Right atrium auricular region (tissue), 2 donors: ENCODE measurements around the gene SYT1. TPM values are rescaled to one million over a fixed set of nuclear protein-coding genes. Genes with fewer than 3 reads are reported as not detected.

Experiments
- DNase-seq: peaks from one replicate; pipeline ENCODE4 v3.0.0-alpha.2; 2019; ENCODE audit warnings: low spot score
- H3K27ac ChIP-seq, 2 donors: fragments of 200-600 bp; sonication (generic); 1 replicate in 1 of 2; 2 replicates in 1 of 2; pipeline ENCODE4 v1.5.1; 2016 to 2019
- H3K27me3 ChIP-seq, 2 donors: fragments of 200-600 bp; sonication (generic); one replicate each; pipeline versions ENCODE4 v1.5.1 to v1.6.0; 2017 to 2019
- H3K36me3 ChIP-seq: fragments of 200-600 bp; sonication (generic); one replicate; pipeline ENCODE4 v1.5.1; 2016
- H3K4me1 ChIP-seq, 2 donors: fragments of 200-600 bp; sonication (generic); one replicate each; pipeline versions ENCODE4 v1.5.1 to v1.6.0; 2017 to 2019
- H3K4me3 ChIP-seq, 2 donors: fragments of 200-600 bp; sonication (generic); 1 replicate in 1 of 2; 2 replicates in 1 of 2; pipeline ENCODE4 v1.5.1; 2017 to 2019; ENCODE audit warnings: mild to moderate bottlenecking in 1 of 2, moderate library complexity in 1 of 2
- H3K9me3 ChIP-seq, 2 donors: fragments of 200-600 bp; sonication (generic); one replicate each; pipeline ENCODE4 v1.5.1; 2019
- microRNA counts, 2 donors: library from miRNA; unstranded; fragments of <30 nt; microRNA quantifications; one replicate each; lab custom pipeline; 2016 to 2017
- microRNA-seq, 2 donors: library from miRNA; unstranded; fragments of <30 nt; microRNA quantifications; one replicate each; pipeline ENCODE4, GENCODE V29; 2016 to 2017; ENCODE audit warnings: borderline number of aligned reads in 2 of 2, borderline replicate concordance in 1 of 2
- total RNA-seq, 2 donors: library from RNA; depleted of rRNA; stranded (reverse); fragments of >200 nt; gene quantifications; one replicate each; pipeline ENCODE4 v1.1.0, GENCODE V29; 2016
- TF ChIP-seq, protein P1 (sequence below), 2 donors: fragments of 200-600 bp; sonication (generic); IDR thresholded peaks; one replicate each; pipeline ENCODE4 v1.5.1; 2019; ENCODE audit warnings: antibody characterized with exemption in 2 of 2

Gene SYT1
- total RNA-seq, 2 donors from 2014 or later: 0.16 TPM; not detected in 1

DNA sequence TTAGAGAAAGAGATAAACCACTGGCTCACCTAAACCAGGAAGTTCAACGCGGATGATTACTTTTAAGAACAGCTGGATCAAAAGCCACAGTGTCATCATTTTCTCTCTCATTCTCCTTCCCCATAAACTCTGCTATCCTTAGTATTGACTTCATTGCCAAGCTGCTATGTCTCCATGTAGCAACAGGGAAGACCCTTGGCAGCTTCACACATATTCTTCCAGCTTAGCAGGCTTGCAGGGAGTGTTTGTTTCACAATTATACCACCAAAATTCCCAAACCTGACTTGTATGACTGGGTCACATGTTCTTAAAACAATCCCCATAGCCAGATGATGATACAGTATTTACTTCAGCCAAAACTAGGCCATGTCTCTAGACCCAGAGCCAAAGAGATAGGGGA, 590.7 kb downstream of the SYT1 start:
- Histone ChIP-seq H3K4me3 (no peak overlapping the region), H3K27me3 (no peaks in the 10 kb centered on the region), H3K27ac (no peak overlapping the region), H3K4me1 (no peaks in the 10 kb centered on the region), H3K9me3 (no peaks in the 10 kb centered on the region), H3K36me3 (no peaks in the 10 kb centered on the region)
- DNase-seq: no peak
- TF ChIP-seq, protein P1, sequence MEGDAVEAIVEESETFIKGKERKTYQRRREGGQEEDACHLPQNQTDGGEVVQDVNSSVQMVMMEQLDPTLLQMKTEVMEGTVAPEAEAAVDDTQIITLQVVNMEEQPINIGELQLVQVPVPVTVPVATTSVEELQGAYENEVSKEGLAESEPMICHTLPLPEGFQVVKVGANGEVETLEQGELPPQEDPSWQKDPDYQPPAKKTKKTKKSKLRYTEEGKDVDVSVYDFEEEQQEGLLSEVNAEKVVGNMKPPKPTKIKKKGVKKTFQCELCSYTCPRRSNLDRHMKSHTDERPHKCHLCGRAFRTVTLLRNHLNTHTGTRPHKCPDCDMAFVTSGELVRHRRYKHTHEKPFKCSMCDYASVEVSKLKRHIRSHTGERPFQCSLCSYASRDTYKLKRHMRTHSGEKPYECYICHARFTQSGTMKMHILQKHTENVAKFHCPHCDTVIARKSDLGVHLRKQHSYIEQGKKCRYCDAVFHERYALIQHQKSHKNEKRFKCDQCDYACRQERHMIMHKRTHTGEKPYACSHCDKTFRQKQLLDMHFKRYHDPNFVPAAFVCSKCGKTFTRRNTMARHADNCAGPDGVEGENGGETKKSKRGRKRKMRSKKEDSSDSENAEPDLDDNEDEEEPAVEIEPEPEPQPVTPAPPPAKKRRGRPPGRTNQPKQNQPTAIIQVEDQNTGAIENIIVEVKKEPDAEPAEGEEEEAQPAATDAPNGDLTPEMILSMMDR (IDR thresholded peaks at IDR 0.05): no peak

DNA sequence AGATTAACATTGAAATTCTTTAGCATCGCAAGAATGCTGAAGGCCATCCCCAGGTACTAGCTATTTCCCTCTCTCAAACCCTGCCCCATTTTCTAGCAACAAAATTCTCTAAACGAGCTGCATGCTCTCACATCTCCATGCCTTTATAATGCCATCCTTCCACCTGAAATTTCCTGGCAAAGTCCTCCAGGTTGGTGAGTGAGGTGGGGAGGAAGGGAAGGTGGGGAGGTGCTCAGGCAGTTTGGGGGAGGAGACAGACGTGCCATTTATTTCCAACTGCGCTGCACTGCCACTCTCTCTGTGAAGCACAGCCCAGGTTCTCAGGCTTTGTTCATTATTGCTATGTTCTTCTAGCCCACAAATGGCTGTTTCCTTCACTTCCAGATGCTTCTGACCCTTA, 617.7 kb downstream of the SYT1 start:
- no peaks in the 10 kb centered on the region for H3K27me3 ChIP-seq
- H3K9me3 ChIP-seq: no peaks in the 10 kb centered on the region
- no peak overlapping the region for H3K27ac ChIP-seq
- H3K4me3 ChIP-seq: no peak overlapping the region
- no peak for DNase-seq
- H3K36me3 ChIP-seq: no peaks in the 10 kb centered on the region
- TF ChIP-seq, protein P1 (IDR thresholded peaks at IDR 0.05): no peak
- no peaks in the 10 kb centered on the region for H3K4me1 ChIP-seq

DNA sequence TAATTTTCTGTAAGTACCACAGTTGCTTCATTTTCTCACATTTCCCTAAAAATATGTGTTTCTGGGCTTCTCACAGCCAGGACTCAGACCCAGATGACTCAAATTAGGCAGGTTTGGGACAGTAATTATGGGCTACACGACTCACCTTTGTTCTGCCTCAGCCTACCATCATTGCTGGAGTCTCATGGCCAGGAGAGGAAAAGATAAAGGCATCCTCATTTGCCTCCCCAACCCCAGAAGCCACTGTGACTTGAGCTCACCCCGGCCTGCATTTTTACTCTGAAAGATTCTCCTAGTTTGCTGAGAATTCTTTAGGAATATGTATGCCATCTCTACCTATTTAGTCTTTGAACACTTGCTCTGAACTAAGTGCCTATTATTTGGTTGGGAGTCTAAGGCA, 618.3 kb downstream of the SYT1 start:
- Histone ChIP-seq H3K36me3 (no peaks in the 10 kb centered on the region), H3K9me3 (no peaks in the 10 kb centered on the region), H3K4me1 (no peaks in the 10 kb centered on the region), H3K27ac (no peak overlapping the region), H3K27me3 (no peaks in the 10 kb centered on the region), H3K4me3 (no peak overlapping the region)
- no peak for DNase-seq
- TF ChIP-seq, protein P1 (IDR thresholded peaks at IDR 0.05): no peak

DNA sequence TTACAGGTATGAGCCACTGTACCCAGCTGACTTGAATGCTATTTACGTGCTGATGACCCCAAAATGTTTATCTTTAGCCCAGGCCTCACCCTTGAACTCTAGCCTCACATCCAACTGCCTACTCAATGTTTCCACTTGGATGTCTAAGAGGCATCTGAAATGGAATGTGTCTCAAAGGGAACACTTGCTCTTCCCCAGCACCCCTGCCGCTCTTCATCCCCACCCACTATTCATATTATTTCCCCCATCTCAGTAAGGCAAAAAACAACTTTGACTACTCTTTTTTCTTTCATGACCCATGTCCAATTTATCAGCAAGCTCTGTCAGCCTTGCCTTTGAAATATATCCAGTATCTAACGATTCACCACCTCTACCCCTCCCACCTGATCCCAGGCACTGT, 621.6 kb downstream of the SYT1 start:
- H3K27me3 ChIP-seq: no peaks in the 10 kb centered on the region
- H3K4me3 ChIP-seq: no peak overlapping the region
- H3K9me3 ChIP-seq: no peaks in the 10 kb centered on the region
- no peak overlapping the region for H3K27ac ChIP-seq
- H3K36me3 ChIP-seq: no peaks in the 10 kb centered on the region
- no peaks in the 10 kb centered on the region for H3K4me1 ChIP-seq
- TF ChIP-seq, protein P1 (IDR thresholded peaks at IDR 0.05): no peak
- no peak for DNase-seq

DNA sequence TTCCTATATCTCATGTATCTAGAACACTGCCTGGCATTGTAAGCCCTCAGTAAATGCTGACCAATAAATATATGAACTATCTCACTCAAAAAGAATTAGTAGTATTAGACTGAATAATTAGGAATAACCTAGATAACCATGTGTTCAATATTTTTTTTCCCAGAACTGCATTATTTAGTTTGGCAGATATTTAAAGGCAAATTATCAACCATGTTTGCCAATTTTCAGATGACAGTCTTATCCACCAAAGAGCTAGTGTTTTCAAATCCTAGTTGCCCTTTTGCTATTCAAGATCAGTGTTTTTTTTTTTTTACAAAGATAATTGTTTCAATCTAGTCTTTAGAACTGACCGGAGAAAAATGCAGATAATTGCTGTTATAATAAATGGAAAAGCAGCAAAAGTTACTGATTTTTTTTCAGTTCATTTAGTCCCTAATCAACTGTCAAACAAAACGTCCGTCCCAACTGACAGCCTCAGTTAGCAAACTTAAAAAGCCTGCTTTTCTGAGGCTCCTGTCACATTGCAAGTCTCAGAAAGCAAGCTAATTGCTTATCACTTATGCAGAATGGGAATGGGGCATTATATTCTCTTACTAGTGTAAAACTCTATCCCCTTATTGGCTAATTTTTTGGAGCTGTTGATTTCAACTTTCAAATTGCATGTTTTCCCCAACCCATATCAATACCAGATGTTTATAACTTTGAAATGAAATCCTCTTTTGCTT, 623.0 kb downstream of the SYT1 start:
- Histone ChIP-seq H3K4me3 (no peak overlapping the region), H3K4me1 (no peaks in the 10 kb centered on the region), H3K36me3 (no peaks in the 10 kb centered on the region), H3K27me3 (no peaks in the 10 kb centered on the region), H3K9me3 (no peaks in the 10 kb centered on the region), H3K27ac (no peak overlapping the region)
- no peak for DNase-seq
- TF ChIP-seq, protein P1 (IDR thresholded peaks at IDR 0.05): no peak

MicroRNAs within 50 kb of the gene (microRNA counts, 767-probe panel; counts per million panel counts)
- microRNA hsa-miR-1252 (lab: Ali Mortazavi, UCI): 0 to 31.0 counts per million in 2 donors

Small RNA genes within 50 kb of the gene (microRNA-seq; reads per million reads assigned to microRNA genes)
- gene MIR1252: 0 reads per million in 2 donors
